SK-N-SH treated with all-trans-retinoic acid at 6 μM for 48 hours (cell line): Measurements from ENCODE around the gene GCNT2.

ENCODE experiments used
- ARNTL ChIP-seq: fragments of 450-650 bp; formaldehyde crosslinking; IDR thresholded peaks from 2 replicates; pipeline ENCODE4 v1.5.0; 2020; ENCODE audit warnings: low read depth, mild to moderate bottlenecking, moderate library complexity, borderline replicate concordance
- OSR1 ChIP-seq: fragments of 250-450 bp; sonication (Bioruptor Pico); IDR thresholded peaks from 2 replicates; pipeline ENCODE4 v1.8.0; 2022; ENCODE audit warnings: moderate library complexity, mild to moderate bottlenecking, inconsistent platforms
- PATZ1 ChIP-seq: fragments of 250-450 bp; sonication (Bioruptor Pico); IDR thresholded peaks from 2 replicates; pipeline ENCODE4 v1.8.0; 2020; ENCODE audit warnings: mild to moderate bottlenecking, moderate library complexity, borderline replicate concordance
- SNAI2 ChIP-seq: fragments of 250-450 bp; sonication (Bioruptor Pico); IDR thresholded peaks from 2 replicates; pipeline ENCODE4 v1.5.0; 2020; ENCODE audit warnings: mild to moderate bottlenecking, moderate library complexity
- TOX ChIP-seq: fragments of 250-450 bp; sonication (Bioruptor Pico); IDR thresholded peaks from 2 replicates; pipeline ENCODE4 v1.8.0; 2021; ENCODE audit warnings: mild to moderate bottlenecking, moderate library complexity, borderline replicate concordance
- ZC3H10 ChIP-seq: fragments of 250-450 bp; sonication (Bioruptor Pico); IDR thresholded peaks from 2 replicates; pipeline ENCODE4 v1.5.1; 2021; ENCODE audit warnings: mild to moderate bottlenecking, moderate library complexity
- ZFP3 ChIP-seq: fragments of 250-450 bp; sonication (Bioruptor Pico); IDR thresholded peaks from 2 replicates; pipeline ENCODE4 v1.5.0; 2020; ENCODE audit warnings: mild to moderate bottlenecking, moderate library complexity

- TF ChIP-seq TOX (CRISPR knock-in tag), result no peak
- no peak for TF ChIP-seq PATZ1 (CRISPR knock-in tag)
- no peak for TF ChIP-seq SNAI2 (CRISPR knock-in tag)
- TF ChIP-seq ZC3H10 (CRISPR knock-in tag), result no peak
- no peak for TF ChIP-seq ZFP3 (CRISPR knock-in tag)
- no peak for TF ChIP-seq OSR1
- no peak for TF ChIP-seq ARNTL (CRISPR knock-in tag)
Measured at GRCh38 chr6:10537726-10538125, 16.6 kb downstream of the GCNT2 start.
